NCI-H128 (cell line): ENCODE results near the gene C12orf50.
"Not testable (repeated sequence)": the region's sequence is repeated elsewhere in the genome, so short reads cannot be mapped to it uniquely, and the experiment has no call there.

Source experiments
- DNase-seq: peaks from one replicate; lab custom pipeline; 2025; ENCODE audit not compliant: unreplicated experiment; lab: John Stamatoyannopoulos, UW

The C12orf50 gene, protein sequence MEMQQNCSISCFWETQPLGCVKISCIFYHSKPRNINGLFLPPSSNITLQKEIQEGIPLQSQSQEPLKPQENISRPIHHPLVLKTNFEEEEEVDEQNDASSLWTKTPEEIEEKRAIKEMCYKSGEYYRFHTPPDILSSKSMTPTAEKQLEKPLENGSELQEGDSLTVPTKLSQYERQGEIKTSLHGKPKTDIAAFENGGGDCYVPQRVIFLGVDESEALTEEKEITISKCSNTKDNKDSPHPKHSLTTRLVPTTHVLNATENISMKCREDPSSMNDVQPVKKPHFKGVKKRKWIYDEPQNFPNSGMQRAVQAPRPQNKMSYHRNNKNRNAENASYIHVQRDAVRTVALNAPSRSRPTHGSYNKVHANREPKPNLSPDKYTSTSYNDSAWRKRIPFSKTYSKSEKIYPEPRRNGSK

DNA sequence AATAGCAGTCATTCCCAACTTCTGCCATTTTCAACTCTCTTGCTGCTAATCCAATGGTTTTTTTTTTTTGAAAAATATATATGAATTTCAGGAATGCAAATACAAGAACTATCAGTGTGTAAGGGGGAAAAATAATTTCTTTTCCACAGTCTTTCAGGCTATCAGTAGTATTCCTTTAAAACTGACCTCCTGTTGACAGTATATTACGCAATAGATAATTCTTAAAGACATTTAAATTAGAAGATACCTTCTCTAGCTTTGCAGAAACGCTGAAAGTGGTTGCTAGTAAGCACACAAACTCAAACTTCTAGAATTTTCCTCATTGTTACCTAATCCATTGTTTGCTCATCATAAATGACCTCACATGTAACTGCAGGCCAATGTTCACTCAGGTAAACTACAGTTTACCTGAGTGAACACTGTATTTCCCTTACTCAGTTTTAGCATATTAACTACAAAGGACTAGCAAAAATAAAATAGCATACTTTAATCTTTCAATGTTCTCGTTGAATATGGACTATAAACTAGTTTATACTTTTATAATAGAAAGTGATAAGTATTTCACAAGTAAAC is at the start of gene C12orf50:
TSS of gene C12orf50 (minus strand) at position 309 of the 573 bp plus-strand sequence. CDS start 2,439 bp downstream, outside the sequence.
- DNase-seq, result no peak

DNA sequence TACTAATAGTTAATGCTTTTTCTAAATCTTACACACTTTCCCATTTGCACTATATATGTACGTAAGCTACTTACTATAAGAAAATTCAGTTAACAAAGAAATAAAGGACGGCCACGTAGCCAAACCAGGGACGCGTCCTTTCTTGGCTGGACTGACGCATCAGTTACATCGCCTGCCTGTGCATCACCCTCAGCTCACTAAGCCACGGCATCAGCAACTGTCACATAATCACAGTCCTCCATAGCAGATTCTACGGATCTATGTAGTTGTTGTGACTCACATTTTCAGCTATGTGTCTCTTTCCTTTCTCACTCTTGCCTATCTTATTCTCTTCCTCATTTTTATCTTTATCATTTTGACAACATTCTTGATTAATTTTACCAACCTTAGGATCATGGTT is 38.1 kb upstream of the C12orf50 start:
- DNase-seq, result no peak

DNA sequence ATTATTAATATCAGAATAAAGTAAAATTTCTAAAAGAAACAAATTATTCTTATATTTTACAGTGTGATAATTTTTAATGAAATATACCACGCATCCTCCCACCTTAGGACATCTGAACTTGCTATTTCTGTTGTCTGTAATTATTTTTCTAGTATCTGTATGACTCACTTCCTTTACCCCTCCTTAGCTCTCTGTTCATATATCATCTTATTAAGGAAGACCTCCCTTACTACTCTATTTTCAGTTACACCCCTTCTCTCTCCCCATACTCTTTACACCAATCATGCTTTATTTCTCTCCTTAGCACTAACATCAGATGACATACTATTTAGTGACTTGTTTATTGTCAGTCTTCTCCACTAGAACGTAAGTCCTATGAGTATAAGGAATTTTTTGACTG is 34.2 kb upstream of the C12orf50 start:
- DNase-seq, result no peak

DNA sequence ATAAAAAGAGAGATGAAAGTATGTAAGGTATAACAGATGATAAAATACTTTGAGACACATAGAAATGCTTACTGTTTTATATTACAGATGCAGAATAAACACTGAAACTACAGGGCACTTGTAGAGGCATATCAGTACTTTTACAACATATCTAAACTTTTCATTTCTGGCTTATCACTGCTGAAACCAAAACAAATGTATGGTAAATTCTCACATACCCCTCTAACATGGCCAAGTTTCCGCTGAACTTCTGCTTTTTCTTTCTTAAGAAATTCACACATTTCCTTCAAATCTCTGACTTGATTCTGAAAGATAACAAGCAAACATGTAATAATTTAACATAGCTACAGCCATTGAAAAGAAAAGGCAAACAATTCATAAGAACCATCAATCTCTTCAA is 33.3 kb upstream of the C12orf50 start:
- DNase-seq, result no peak

DNA sequence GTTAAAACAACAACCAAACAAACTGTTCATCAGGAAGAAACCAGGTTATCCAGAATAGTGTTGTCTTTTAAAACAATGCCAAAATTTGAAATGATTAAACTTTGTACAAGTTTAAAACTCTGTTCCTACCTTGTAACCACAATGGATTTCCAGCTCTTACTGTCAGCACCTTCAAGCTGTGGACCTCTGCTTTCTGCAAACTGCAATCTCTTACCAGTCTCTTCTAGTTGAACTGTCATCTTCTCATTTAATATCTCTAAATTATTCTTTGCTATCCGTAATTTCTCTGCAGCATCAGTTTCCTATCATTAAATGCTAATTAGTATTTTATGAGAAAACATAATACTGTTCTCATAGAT is 29.5 kb upstream of the C12orf50 start:
- no peak for DNase-seq

DNA sequence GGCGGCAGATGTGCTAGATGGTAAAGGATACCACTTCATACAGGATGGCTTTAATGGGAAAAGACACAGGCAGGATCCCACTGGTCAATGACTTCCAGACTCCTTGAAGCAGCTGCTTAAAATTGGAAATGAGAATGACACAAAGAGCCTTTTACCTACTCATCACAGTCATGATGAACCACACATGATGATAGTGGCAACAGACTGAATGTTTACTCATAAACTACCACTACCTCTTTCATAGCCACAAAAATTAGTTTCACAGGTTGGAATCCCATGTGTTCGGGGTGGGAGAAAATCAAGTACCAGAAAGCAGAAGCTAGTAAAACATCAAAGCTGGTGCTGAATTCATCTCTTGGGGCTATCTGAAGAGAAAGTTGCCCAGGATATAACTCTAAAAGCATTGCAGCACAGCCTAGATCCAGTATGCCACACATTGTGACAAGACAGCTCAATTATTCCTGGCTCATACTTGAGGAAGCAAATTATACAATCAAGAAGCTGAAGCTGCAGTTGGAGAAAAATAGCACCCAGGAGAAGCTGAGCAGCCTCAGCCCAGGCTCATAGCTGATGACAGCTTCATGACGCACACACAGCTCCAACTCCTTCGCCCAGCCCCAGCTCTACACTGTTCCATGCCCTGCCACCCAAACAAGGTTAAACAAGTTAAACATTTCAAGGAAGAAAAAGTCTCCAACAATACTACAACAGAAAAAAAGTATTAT is 29.0 kb upstream of the C12orf50 start:
- no peak for DNase-seq

DNA sequence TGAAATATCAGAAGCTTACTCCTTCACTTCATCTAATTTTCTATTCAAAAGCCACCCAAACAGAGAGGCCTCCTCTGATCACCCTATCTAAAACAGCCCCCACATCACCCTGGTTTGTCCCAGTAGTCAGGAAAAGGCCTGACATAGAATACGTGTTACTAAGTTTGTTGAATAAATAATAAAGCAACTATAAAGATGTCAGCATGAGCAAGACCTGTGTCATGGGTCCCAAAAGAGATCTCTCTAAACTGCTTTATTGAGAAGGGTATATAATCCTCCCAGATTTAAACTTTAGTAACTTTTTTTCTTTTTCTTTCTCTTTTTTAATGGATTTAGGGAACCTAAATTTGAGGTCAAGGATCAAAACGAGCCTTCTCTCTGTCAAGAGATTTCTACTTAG is 27.4 kb upstream of the C12orf50 start:
- no peak for DNase-seq

DNA sequence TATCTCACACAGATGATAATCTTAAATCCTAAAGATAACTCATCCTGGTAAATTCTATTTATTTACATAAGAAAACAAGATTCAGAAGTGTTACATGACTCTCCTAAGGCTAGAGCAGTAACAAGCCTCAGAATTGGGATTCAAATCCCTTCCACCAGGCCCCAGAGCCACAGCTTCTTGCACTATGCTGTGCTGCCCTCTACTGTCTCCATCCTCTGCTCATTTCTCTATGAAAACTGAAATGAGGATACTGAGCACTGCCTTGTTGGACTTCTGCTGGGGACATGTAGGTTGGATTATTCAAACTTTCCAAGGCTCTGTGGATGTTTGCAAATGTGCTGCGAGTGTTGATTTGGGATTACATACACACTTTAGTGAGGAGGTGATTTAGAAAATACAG is 23.5 kb upstream of the C12orf50 start:
- peak; percentile 27 for DNase-seq

DNA sequence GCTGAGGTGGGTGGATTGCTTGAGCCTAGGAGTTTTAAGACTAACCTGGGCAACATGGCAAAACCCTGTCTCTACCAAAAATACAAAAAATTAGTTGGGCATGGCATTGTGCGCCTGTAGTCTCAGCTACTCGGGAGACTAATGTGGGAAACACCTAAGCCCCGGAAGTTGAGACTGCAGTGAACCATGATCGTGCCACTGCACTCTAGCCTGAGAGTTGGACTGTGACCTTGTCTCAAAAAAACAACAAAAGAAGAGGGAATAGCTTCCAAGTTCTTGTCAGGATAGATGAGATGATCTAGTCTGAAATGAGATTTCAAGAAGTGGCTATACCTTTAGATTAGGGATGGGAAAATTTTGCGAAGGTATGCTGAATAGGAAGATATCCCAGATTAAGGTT is 14.8 kb upstream of the C12orf50 start:
- DNase-seq, result no peak

DNA sequence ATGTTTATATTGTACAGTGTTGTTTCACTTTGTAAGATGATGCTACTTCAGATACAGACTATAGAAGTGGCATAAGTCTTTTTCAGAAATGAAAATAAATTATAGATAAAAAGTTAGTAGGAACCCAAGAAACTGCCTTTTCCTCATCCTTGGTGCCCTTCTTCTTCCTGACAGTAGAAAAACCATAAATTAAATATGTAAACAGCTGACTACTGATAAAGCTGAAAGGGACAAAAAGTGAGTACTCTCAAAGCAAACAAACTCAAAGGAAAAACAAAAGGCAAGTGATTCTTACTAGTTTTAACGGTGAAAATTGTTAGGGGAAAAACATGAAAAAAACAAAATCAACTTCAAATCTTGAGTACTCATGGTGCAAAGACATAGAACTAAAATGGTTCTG is 8.6 kb upstream of the C12orf50 start:
- no peak for DNase-seq

DNA sequence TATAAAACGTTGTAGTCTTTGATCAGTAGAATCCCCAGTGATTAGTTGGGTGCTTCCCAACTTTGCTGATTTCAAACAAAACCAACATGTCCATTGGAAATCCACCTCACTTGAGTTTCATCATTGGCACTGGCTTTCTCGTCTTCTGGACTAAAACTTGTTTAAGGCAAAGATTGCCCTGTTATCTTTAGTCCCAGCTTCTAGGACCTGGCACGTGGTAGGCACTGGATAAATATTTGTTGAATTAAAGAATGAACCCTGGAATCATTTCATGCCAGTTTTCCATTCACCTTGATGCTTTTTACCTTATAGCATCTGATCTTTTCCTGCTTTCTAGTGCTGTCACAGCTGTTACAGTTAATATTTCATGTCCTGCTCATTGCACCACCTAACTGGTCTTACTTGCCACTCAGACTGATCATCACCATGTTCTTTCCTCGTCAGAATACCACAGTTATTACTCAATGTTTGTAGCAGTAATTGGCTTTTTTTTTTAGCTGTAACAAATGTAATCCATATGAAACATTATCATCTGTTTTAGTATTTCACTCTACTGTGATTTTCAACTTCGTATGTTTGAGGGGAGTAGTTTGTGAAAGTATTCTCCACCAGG is 7.3 kb upstream of the C12orf50 start:
- DNase-seq, result no peak

DNA sequence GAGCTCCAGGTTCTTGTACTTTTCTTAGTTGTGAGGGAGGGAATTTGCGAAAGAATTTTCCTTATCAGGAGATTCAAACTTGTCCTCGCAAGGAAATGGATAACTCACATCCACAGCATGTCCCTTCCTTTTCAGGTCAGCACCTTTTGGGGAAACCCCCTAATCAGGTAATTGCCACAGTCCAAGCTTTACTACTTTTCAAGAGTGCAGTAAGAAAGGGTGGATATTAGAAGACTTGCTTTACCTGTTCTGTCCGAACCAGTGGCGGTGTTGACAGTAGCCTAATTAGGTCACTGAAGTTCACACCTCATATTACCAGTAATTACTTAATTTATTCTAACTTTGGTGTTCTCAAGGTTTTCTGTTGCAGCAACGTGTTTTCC is 6.7 kb upstream of the C12orf50 start:
- no peak for DNase-seq

DNA sequence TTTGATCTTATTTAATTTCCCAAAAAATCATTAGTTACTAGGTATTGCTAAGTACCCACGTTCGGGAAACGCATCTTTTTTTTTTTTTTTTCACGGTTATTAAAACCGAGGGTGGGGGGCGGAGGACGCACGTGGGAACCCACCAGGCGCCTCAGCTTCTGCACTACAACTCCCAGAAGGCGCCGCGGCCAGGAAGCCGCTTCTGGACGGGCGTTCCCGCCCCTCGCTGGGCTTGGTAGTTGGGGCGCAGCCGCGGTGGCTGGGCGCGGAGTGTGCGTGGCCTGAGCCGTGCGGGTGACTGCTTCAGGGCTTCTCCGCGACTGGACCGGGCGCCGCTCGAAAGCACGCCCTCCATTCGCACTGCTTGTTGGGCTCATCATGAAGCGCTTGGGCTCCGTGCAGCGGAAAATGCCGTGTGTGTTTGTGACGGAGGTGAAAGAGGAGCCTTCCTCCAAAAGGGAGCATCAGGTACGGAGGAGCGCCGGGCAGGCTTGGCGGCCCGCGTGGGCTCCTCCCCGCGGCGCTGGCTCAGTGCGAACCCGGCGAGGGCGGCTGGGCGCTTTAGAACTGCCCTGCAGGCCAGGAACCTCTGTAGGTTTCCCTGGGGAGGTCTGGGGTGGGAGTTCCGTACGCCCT is 6.2 kb upstream of the C12orf50 start:
- DNase-seq, result peak; percentile 67

DNA sequence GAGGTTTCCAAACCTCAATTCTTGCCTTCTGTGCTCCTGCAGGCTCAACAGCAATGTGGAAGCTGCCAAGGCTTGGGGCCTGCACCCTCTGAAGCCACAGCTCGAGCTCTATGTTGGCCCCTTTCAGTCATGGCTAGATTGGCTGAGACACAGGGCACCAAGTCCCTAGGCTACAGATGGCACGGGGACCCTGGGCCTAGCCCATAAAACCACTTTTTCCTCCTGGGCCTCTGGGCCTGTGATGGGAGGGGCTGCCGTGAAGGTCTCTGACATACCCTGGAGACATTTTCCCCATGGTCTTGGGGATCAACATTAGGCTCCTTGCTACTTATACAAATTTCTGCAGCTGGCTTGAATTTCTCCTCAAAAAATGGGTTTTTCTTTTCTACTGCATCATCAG is 2.0 kb upstream of the C12orf50 start:
- DNase-seq, result not testable (repeated sequence)

DNA sequence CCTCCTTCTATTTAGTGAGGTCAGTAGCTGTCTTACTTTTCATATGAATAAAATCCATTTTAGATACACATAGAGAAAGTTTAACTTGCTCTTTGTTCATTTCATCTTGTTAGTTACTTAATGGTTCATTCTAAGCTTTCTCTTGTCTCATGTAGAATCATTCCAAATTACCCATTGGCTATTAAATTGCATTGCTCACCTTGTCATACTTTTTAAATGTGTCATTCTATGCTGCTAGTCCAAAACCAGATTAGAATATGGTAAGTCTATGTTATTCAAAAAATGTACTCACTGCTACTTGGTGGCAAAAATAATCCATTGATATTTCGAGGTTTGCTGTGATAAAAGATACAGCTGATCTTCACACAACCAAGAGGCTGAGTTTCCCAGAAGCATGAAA is 3.0 kb downstream of the C12orf50 start:
- no peak for DNase-seq

DNA sequence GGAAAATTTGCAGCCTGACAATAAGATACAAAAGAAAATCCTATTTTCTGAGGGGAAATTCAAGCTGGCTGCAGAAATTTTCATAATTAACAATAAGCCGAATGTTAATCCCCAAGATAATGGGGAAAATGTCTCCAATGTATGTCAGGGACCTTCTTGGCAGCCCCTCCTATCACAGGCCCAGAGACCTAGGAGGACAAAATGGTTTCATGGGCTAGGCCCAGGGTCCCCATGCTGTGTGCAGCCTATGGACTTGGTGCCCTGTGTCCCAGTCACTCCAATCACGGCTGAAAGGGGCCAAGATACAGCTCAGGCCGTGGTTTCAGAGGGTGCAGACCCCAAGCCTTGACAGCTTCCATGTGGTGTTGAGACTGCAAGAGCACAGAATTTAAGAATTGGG is 11.2 kb downstream of the C12orf50 start:
- DNase-seq, result no peak

DNA sequence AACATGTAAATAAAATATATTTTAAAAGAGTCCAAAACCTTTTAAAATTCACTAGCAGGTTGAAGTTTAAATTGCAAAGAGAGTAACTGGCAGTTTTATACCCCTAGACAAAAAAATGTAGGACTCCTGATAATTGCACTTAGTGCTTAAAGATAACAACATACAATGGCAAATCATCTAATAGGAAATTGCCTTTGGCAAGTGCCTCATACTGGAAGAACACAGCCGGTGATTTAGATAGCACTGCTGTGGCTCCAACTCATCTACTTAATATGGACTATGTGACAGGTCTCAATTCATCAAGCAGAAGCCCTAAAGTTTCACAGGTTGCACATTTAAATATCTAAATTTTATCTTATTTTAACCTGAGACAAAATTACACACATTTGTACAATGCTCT is 13.4 kb downstream of the C12orf50 start:
- DNase-seq, result no peak

DNA sequence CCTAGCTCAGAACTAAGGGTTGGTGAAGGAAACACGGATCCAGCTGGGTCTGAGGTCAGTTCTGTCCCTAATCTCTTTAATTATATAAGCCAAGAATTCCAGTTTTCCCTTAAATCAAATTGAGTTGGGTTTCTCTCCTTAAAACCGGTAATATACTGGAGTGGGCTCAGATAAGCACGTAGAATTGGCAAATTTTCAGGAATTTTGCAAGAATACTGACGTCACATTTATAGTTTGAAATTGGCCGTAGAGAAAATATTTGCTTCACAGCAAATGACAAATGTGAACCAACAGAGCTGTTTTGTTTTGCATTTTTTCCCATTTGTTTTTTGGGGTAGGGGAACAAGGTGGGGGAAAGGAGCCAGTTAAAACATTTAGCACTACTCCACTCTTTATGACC is 17.4 kb downstream of the C12orf50 start:
- DNase-seq, result no peak

DNA sequence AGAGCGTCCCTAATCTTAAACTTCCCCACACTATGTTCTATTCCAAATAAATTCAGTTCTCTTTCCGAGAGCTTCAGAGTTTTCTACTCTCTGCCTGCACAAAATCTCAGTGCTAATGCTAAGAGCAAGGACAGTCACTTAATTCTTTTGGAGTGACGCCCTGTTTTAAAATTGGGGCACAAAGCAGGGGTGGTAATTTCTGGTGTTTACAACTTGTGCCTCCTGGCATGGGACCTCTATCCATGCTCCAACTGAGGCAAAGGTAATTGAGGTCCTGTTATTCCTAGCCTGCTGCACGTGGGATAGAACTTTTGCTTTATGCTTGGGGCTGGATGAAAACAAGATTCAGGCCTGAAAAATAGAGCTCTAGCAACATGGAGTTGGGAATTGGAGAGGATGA is 22.9 kb downstream of the C12orf50 start:
- DNase-seq, result no peak

DNA sequence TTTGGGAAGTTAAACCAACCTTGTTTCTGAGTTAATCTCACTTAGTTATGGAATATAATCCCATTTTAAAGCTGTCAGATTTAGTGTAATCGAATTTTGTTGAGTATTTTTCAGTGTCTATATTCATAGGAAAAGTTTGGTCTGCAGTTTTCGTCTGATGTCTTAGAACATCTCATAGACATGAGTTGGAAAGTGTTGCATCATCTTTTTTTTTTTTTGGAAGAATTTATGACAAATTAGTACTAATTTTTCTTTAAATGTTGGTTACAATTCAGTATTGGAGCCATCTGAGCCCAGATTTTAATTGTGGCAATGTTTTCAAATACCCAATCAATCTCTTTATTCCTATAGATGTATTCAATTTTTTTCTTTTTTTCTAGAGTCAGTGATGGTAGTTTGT is 27.9 kb downstream of the C12orf50 start:
- DNase-seq, result no peak

DNA sequence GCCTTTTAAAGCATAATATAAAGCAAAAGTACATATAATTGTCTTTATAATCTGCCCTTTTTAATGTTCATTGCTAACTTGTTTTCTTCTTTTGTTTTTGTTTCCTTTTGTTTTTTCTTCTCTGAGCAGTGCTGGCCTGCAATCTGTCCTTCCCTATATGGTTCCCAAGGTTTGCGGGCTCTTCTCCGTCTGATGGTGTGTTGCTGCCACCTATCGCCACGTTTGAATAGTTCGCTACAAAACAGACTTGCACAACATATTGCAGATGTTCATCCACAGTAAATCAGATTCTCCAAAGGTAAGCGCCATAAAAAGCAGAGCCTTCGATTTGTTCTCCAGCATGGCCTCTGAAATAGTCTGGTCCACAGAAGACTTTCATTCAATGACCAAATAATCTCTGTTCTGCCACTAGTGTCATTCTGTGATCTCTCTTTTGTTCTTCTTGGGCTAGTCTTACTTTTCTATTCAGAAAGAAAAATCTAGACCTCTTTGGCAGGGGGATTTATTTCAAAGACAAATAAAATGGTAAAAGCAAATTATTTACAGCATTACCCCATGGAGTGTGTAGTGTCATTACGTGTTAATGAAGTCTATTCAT is 33.5 kb downstream of the C12orf50 start:
- peak; percentile 66 for DNase-seq
